ENCODE results near the gene GHR.
"Not testable (repeated sequence)": the region's sequence is repeated elsewhere in the genome, so short reads cannot be mapped to it uniquely, and the experiment has no call there.

The GHR gene

DNA sequence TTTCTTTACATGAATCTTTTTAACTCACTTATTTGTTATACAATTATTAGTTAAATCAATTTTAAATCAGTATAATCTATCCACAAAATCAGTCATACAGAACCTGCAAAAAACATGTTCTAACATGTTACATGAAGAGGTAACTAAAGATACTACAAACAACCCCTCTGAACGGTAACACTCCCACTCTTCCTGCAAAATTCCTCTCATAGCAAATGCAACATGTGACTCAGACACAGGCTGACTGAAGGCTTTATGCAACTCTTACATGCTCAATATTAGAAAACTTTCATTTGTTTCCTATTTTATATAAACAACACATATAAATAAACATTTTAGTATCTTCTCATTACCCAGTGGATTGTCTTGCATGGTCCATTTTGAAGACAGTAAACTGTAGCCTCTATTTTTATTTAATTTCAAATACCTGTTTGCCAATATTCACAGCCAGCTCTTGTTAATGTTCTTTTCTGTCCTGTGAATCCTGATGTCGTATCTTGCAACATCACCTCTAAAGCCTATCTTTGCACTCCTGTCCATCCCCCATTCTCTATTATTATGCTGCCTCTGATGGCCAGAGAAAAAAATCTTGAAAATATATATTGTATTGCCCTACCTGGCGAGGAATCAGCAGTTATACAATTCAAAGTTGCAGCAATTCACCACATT, 232.9 kb downstream of the GHR start:
- Histone ChIP-seq H3K27me3 (ENCODE audit: insufficient read depth, low read length) (no peaks in the 10 kb centered on the region), H3K9ac (ENCODE audit: low read length) (no peak overlapping the region), H3K79me2 (ENCODE audit: insufficient read depth, low read length) (no peaks in the 10 kb centered on the region), H3K4me1 (ENCODE audit: insufficient read depth, low read length, severe bottlenecking) (peaks cover 37% of the 10 kb centered on the region), H2AFZ (ENCODE audit: low read length) (no peak overlapping the region), H4K20me1 (ENCODE audit: insufficient read depth, low read length) (no peaks in the 10 kb centered on the region), H3K4me2 (ENCODE audit: low read length) (peak overlapping the region; percentile 44), H3K4me3 (ENCODE audit: low read depth, low read length, poor library complexity, severe bottlenecking) (peak overlapping the region; percentile 18), H3K27ac (ENCODE audit: low read depth, low read length, poor library complexity, severe bottlenecking) (peak overlapping the region; percentile 85), H3K9me2 (ENCODE audit: low read depth, low read length) (no peaks in the 10 kb centered on the region), H3K9me3 (ENCODE audit: low read length) (no peaks in the 10 kb centered on the region), H3F3A (ENCODE audit: insufficient read depth, low read length) (no peaks in the 10 kb centered on the region; the same call in 1 of the 2 replicates), H3K36me3 (ENCODE audit: insufficient read depth, low read length) (no peaks in the 10 kb centered on the region)
- TF ChIP-seq EZH2 (IDR thresholded peaks at IDR 0.05; ENCODE audit: borderline replicate concordance, low read length), result no peak
- TF ChIP-seq, protein P1, sequence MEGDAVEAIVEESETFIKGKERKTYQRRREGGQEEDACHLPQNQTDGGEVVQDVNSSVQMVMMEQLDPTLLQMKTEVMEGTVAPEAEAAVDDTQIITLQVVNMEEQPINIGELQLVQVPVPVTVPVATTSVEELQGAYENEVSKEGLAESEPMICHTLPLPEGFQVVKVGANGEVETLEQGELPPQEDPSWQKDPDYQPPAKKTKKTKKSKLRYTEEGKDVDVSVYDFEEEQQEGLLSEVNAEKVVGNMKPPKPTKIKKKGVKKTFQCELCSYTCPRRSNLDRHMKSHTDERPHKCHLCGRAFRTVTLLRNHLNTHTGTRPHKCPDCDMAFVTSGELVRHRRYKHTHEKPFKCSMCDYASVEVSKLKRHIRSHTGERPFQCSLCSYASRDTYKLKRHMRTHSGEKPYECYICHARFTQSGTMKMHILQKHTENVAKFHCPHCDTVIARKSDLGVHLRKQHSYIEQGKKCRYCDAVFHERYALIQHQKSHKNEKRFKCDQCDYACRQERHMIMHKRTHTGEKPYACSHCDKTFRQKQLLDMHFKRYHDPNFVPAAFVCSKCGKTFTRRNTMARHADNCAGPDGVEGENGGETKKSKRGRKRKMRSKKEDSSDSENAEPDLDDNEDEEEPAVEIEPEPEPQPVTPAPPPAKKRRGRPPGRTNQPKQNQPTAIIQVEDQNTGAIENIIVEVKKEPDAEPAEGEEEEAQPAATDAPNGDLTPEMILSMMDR (IDR thresholded peaks at IDR 0.05; ENCODE audit: low read length), result no peak

DNA sequence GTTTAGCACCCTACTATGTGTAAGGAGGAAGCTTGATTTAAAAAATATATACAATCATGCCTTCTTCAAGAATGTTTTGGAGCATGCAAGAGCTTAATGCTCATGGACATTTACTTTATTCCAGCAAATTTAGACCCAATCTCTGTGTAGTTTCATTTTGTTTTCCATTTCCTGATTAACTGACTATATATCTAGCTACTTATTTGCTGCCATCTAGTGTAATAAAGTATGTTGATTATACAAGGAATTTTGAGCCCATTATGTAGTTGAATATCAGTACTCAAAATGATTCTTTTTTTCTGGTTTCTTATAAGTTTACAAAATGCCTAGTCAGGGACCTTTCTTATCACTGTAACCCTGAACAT, 233.4 kb downstream of the GHR start:
- H3F3A ChIP-seq (ENCODE audit: insufficient read depth, low read length), result no peaks in the 10 kb centered on the region; the same call in 1 of the 2 replicates
- no peak overlapping the region for H2AFZ ChIP-seq (ENCODE audit: low read length)
- H3K9me2 ChIP-seq (ENCODE audit: low read depth, low read length), result no peaks in the 10 kb centered on the region
- peak overlapping the region; percentile 85 for H3K27ac ChIP-seq (ENCODE audit: low read depth, low read length, poor library complexity, severe bottlenecking)
- H3K4me3 ChIP-seq (ENCODE audit: low read depth, low read length, poor library complexity, severe bottlenecking), result no peak overlapping the region
- peak overlapping the region; percentile 44 for H3K4me2 ChIP-seq (ENCODE audit: low read length)
- H4K20me1 ChIP-seq (ENCODE audit: insufficient read depth, low read length), result no peaks in the 10 kb centered on the region
- no peak overlapping the region for H3K9ac ChIP-seq (ENCODE audit: low read length)
- H3K36me3 ChIP-seq (ENCODE audit: insufficient read depth, low read length), result no peaks in the 10 kb centered on the region
- peaks cover 37% of the 10 kb centered on the region for H3K4me1 ChIP-seq (ENCODE audit: insufficient read depth, low read length, severe bottlenecking)
- H3K9me3 ChIP-seq (ENCODE audit: low read length), result no peaks in the 10 kb centered on the region
- no peaks in the 10 kb centered on the region for H3K27me3 ChIP-seq (ENCODE audit: insufficient read depth, low read length)
- no peaks in the 10 kb centered on the region for H3K79me2 ChIP-seq (ENCODE audit: insufficient read depth, low read length)
- TF ChIP-seq, protein P1 (IDR thresholded peaks at IDR 0.05; ENCODE audit: low read length), result peak; percentile 34; the same call in 1 of the 2 replicates
- TF ChIP-seq EZH2 (IDR thresholded peaks at IDR 0.05; ENCODE audit: borderline replicate concordance, low read length), result no peak

DNA sequence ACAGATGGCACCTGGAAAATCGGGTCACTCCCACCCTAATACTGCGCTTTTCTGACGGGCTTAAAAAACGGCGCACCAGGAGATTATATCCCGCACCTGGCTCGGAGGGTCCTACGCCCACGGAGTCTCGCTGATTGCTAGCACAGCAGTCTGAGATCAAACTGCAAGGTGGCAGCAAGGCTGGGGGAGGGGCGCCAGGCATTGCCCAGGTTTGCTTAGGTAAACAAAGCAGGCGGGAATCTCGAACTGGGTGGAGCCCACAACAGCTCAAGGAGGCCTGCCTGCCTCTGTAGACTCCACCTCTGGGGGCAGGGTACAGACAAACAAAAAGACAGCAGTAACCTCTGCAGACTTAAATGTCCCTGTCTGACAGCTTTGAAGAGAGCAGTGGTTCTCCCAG, 236.6 kb downstream of the GHR start:
- not testable (repeated sequence) for H3K27me3 ChIP-seq (ENCODE audit: insufficient read depth, low read length); H3K36me3 ChIP-seq (ENCODE audit: insufficient read depth, low read length); H3K27ac ChIP-seq (ENCODE audit: low read depth, low read length, poor library complexity, severe bottlenecking); H3K4me2 ChIP-seq (ENCODE audit: low read length); H3F3A ChIP-seq (ENCODE audit: insufficient read depth, low read length); H3K9me2 ChIP-seq (ENCODE audit: low read depth, low read length); H4K20me1 ChIP-seq (ENCODE audit: insufficient read depth, low read length); H3K4me3 ChIP-seq (ENCODE audit: low read depth, low read length, poor library complexity, severe bottlenecking); H3K9me3 ChIP-seq (ENCODE audit: low read length); H3K9ac ChIP-seq (ENCODE audit: low read length); H3K79me2 ChIP-seq (ENCODE audit: insufficient read depth, low read length); H2AFZ ChIP-seq (ENCODE audit: low read length)
- peaks cover 10% of the 10 kb centered on the region for H3K4me1 ChIP-seq (ENCODE audit: insufficient read depth, low read length, severe bottlenecking)

DNA sequence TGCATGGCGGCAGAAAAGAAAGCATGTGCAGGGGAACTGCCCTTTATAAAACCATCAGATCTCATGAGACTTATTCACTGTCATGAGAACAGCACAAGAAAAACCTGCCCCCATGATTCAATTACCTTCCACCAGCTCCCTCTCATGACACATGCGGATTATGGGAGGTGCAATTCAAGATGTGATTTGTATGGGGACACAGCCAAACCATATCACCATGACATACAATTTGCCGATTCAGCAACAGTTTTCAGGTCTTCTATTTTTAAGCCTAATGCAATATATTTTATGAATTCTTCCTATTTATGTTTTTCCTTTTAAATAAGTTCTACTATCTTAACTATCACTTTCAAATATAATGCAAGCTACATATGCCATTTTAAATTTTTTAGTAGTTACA, 242.6 kb downstream of the GHR start:
- no peaks in the 10 kb centered on the region for H3K9me3 ChIP-seq (ENCODE audit: low read length)
- H4K20me1 ChIP-seq (ENCODE audit: insufficient read depth, low read length), result no peaks in the 10 kb centered on the region
- no peaks in the 10 kb centered on the region for H3K79me2 ChIP-seq (ENCODE audit: insufficient read depth, low read length)
- no peaks in the 10 kb centered on the region for H3K36me3 ChIP-seq (ENCODE audit: insufficient read depth, low read length)
- no peak overlapping the region for H3K4me3 ChIP-seq (ENCODE audit: low read depth, low read length, poor library complexity, severe bottlenecking)
- H3K9ac ChIP-seq (ENCODE audit: low read length), result no peak overlapping the region
- no peaks in the 10 kb centered on the region for H3K27me3 ChIP-seq (ENCODE audit: insufficient read depth, low read length)
- H3F3A ChIP-seq (ENCODE audit: insufficient read depth, low read length), result no peaks in the 10 kb centered on the region
- no peaks in the 10 kb centered on the region for H3K9me2 ChIP-seq (ENCODE audit: low read depth, low read length)
- peaks cover 16% of the 10 kb centered on the region for H3K4me1 ChIP-seq (ENCODE audit: insufficient read depth, low read length, severe bottlenecking)
- no peak overlapping the region for H2AFZ ChIP-seq (ENCODE audit: low read length)
- TF ChIP-seq EZH2 (IDR thresholded peaks at IDR 0.05; ENCODE audit: borderline replicate concordance, low read length), result no peak
- TF ChIP-seq, protein P1 (IDR thresholded peaks at IDR 0.05; ENCODE audit: low read length), result no peak
- H3K4me2 ChIP-seq (ENCODE audit: low read length), result no peak overlapping the region
- no peak overlapping the region for H3K27ac ChIP-seq (ENCODE audit: low read depth, low read length, poor library complexity, severe bottlenecking)
